ENCODE results near the gene MCHR2.
"Not testable (repeated sequence)": the region's sequence is repeated elsewhere in the genome, so short reads cannot be mapped to it uniquely, and the experiment has no call there.

MCHR2 gene, protein sequence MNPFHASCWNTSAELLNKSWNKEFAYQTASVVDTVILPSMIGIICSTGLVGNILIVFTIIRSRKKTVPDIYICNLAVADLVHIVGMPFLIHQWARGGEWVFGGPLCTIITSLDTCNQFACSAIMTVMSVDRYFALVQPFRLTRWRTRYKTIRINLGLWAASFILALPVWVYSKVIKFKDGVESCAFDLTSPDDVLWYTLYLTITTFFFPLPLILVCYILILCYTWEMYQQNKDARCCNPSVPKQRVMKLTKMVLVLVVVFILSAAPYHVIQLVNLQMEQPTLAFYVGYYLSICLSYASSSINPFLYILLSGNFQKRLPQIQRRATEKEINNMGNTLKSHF

DNA sequence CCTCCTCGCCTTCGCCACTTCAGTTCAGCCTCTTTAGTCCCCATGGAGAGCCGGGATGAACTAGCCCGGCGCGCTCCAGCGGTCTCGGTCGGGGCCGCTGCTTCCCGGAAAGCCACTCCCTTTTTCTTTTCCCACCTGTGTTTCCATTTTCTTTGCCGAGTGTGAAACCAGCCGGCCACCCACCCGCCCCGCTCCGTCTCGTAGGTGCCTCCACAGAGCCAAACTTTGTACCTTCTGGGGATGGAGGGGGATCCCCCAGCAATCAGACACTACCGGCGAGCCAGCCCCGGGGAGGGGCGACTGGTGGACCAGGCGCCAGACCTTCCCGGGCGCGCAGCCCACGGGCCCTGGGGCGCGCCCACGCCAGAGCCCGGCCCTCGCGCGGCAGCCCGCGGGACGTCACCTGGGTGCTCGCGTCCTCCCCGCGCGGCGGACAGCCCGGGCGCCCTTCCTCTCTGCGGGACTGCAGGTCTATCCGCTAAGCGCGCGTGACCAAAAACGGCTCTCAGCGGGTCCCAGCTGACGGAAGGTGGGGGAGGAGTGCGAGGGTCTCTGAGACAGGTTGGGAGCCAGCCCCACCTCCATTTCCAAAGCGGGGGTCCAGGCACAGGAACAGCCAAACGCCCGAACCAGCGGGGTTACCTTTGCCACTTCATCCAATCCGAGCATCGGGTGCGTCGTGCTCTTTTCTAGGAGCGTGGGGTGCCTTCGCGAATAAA, at the start of gene MCHR2:
Gene MCHR2, minus strand, starts transcription at position 691 of the 719 bp plus-strand sequence. CDS start 38,076 bp downstream, outside the sequence.
- DNase-seq: peak; percentile 5

DNA sequence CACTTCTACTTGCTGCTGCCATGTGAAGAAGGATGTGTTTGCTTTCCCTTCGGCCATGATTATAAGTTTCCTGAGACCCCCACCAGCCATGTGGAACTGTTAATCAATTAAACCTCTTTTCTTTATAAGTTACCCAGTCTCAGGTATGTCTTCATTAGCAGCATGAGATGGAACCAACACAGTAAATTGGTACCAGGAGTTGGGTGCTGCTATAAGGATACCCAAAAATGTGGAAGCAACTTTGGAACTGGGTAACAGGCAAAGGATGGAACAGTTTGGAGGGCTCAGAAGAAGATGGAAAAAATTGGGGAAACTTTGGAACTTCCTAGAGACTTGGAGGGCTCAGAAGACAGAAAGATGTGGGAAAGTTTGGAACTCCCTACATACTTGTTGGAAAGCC, 44.5 kb upstream of the MCHR2 start:
- DNase-seq: not testable (repeated sequence)

GRCh38 chr6:100035873-100036653, 42.0 kb upstream of the MCHR2 start:
- DNase-seq: no peak

DNA sequence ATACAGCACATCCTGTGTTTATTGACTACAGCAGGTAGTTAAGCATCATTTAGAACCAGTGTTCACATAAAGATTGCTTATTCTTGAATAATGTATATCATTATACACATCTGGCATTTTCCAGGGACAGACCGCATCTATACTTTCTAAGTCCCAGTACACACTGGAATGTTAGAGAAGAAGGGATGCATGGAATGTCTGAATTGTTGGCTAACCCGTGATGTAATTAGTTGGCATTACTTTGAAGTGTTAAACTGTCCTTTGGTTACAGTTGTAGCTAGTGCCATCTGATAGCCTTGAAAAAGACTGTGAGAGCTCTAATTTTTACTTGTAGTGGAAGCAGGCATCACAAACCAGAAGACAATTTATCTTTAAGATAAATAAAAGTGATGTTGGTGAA, 29.8 kb upstream of the MCHR2 start:
- no peak for DNase-seq

GRCh38 chr6:100022847-100023246, 28.8 kb upstream of the MCHR2 start:
- DNase-seq: no peak

- DNase-seq: no peak
Observed at GRCh38 chr6:100008857-100009256, 14.8 kb upstream of the MCHR2 start.

DNA sequence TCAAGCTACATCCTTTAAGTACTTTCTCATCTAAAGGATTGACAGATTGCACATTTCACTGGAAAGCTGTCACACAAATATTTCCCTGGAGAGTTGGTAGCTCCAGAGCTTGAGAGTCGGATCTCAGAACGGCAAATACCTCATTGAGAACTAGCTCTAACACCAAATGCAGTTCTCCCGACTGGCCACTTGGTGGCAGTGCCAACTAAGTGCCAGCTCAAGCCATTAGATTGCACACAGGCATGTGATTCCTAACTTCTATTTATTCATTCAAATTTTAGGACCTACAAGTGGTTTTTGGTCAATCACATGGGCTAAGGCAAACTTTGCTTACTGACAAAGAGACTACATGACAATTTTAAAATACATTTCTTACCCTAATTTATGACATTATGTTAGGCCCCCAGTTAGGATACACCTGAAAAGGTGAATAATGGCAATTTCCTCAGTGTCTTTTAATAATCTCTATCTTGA, 7.9 kb upstream of the MCHR2 start:
- DNase-seq: peak; percentile 37

DNA sequence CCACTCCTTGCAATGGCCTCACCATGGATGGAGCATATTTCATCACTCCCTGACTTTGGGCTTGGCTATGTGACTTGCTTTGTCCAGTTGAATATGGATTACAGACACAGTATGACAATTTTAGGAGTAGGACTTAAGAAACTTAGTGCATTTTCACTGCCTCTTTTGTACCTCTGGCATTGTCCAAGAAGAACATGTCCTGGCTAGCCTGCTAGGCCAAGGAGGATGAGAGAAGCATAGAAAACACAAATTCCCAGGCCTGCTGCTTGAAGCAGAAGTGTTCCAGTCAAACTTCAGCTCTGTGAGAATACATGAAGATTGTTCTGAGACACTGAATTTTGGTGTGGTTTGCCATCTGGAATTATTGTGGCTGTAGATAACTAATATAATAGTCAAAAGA, 3.1 kb upstream of the MCHR2 start:
- no peak for DNase-seq

- no peak for DNase-seq
Observed at GRCh38 chr6:99995916-99996315, 1.9 kb upstream of the MCHR2 start.

DNA sequence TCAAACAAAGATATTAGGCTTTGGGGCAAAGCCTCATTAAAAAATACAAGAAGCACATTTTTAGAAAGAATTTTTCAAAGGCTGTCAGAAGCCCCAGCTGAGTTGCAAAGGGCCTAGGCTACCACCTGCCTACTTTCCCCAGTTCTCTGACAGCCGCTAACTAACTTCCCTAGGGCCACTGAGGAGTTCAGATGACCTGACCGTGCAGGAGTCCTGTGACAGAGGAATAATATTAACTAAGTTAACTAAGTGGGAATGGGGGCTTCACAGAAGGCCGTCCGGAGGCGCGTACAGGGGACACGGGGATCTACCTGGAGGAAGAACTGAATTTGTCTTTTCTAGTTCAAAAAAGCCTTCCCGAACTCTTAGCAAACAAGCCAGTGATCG, 884 bp downstream of the MCHR2 start:
- no peak for DNase-seq

GRCh38 chr6:99991955-99992354, 2.1 kb downstream of the MCHR2 start:
- no peak for DNase-seq

- no peak for DNase-seq
Observed at GRCh38 chr6:99980741-99981140, 13.3 kb downstream of the MCHR2 start.

DNA sequence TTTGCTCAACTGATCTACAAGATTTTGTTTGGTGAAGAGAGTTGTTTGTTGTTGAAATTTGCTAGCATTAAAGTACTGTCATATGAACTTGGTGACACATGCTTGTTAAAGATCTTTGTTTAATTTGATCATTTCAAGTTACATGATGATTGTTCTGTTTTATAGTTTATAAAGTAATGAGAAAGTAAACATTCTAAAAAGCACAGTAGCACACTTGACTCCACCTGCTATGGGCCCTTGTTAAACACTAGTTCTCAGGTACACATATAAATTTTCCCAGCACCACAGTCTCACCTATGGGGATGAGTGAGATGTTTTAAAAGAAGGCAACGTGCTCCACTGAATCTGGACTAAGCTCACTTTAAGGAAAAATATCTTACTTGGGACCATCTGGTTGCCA, 14.1 kb downstream of the MCHR2 start:
- no peak for DNase-seq

GRCh38 chr6:99967052-99967451, 27.0 kb downstream of the MCHR2 start:
- DNase-seq: no peak

GRCh38 chr6:99960027-99960426, 34.0 kb downstream of the MCHR2 start:
- DNase-seq: no peak

- DNase-seq: no peak
Observed at GRCh38 chr6:99951016-99951805, 42.8 kb downstream of the MCHR2 start.

DNA sequence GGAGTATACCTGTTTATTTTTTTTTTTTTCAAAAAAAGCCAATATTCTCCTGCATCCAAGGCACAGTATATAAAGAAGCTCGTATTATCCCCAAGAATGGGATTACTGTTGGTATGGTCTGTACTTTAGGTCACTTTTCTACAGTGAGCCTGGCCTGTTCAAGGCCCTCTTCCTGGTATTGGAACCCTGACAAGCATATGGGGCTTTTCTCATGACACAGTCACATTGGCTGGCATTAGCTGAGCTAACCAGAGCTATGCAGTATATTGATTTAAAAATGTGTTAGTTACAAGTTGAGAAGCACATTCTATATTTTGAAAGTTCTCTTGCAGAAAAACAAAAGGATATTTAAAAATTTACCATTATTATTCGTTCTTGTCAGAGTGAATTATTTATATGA, 48.0 kb downstream of the MCHR2 start:
- DNase-seq: no peak

DNA sequence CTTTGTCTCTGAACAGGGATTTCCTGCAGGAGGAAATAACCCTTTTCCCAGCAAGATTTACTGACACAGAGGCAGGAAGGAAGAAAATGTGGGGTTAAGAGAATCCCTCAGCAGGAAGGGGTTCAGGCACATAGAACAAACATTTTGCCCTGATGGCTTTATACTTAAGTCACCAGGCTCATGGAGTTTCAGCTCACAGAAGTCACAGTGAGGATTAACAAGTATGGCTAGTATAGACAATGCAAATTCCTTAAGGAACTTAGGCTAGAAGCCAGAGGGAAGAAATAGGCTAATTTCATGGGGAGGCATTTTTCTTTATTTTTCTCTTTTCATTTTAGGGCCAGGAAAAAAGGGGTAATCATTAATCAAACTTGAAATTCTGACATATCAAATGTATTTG, 50.2 kb downstream of the MCHR2 start:
- no peak for DNase-seq

DNA sequence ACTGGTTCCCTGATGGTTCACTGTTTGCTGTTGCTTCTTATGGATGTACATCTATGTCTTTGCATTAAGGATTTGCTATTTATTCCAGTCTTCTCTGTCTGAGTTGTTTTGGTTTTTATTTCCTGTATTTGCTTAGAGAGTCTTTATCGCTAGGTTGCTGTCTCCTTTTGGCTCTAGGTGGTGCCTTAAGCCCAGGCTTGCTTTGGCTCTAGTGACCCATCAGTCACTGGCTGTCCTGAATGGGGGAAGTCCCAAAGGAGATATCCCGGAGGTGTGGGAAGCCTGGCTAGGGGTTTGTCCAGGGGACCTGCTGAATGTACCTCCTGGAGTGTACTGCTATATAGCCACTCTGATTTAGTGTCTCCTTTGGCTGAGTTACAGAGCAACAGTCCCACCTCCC, 53.4 kb downstream of the MCHR2 start:
- DNase-seq: no peak

GRCh38 chr6:99933129-99933528, 60.9 kb downstream of the MCHR2 start:
- DNase-seq: no peak

DNA sequence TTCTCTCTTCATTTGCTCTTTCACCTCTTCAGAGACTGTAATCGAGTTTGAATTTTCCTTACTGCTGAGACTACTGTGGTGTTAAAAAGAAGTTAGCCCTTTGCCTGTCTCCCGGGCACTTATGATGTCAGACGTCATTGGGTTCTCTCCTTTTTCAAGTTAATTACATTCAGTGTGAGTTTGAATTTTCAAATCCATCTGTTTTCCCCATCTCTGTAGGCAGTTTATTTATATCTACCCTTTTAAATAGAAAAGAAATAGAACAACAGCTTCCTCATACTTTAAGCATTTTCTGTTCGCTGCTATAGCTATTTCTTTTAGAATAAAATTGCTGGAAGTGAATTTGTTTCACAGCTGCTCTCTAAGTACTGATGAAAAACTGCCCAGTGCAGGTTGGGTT, 81.4 kb downstream of the MCHR2 start:
- no peak for DNase-seq

DNA sequence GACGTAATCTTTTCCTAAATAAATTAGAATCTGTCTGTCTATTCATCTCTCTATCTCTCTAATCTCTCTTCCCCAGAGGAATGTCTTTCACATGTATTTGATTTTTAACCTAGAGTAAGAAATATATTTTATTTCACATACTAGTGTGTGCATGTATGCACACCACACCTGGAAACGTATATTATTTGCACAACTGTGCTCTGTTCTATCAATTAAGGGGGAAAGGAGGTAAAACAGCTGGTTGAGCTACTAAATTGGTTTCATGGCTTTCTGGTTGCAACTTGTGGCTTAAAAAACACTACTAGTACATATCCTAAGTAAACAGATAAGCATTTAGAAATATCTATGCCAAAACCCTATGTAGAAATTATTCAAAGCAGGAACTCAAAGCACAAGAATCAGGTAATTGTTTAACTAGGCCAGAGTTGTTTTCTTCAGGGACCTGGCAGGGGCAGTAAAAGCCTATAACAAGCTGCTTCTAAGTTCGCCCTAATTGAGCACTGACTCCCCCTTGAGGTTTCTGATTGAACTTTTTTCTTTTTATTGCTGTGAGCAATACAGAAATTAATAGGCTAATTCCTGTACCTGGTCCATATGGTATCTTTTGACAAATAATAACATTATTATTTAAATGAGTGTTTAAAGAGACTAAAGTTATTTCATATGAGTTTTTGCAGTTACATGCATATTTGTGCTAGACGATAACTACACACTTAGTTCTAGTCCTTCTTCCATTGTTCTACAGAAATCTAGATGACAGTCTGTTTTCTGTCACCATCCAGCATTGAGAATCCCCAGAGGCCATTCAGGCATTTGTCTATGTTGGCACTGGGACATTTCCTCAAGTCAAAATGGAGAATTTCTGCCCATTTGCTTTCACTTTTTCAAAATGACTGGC, 88.6 kb downstream of the MCHR2 start:
- DNase-seq: no peak

All from stimulated activated CD4-positive, alpha-beta T cell treated with anti-CD3 and anti-CD28 coated beads, Interleukin-15, amount 100 ng/mL, for 24 hours (primary cell).